HG03457 (cell line): Measurements from ENCODE around the gene EXOSC9.

Experiments used
- ATAC-seq: cut with Tn5 transposase; IDR thresholded peaks from one replicate; pipeline ENCODE4 v1.9.1; 2021; ENCODE audit warnings: moderate number of reproducible peaks; ENCODE audit not compliant: unreplicated experiment

EXOSC9 gene

DNA sequence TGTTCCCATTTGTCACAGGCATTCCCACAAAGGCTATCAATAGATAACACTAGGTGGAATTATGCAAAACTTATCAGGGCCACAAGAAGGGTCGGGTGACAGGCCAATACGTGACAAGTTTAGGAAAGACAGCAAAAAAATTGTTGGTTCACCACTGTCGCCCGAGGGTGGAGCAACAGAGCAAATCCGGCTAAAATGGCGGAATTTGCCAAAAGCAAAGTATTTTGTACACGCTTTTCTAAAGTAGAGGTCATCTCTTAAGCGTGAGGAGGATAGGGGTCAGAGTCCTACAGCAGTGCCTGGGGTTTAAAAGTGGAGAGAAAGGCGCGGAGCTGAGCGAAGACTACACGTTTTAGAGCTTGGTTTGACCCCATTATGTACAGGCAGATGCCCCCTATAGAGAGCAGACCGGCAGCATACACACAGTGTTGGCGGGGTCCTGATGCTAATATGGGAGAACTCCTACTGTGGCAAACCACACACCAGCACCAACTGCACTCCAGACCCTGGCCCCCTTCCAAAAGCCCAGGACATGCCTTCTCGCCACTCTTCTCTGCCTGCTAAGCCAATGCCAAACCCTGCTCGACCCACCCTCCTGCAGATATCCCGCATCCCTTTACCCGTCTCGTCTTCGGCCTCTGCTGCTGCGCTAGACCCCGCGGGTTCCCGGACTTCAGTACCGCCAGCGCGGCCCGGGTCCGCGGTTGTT is 21.8 kb downstream of the EXOSC9 start:
- peak; percentile 27 for ATAC-seq

DNA sequence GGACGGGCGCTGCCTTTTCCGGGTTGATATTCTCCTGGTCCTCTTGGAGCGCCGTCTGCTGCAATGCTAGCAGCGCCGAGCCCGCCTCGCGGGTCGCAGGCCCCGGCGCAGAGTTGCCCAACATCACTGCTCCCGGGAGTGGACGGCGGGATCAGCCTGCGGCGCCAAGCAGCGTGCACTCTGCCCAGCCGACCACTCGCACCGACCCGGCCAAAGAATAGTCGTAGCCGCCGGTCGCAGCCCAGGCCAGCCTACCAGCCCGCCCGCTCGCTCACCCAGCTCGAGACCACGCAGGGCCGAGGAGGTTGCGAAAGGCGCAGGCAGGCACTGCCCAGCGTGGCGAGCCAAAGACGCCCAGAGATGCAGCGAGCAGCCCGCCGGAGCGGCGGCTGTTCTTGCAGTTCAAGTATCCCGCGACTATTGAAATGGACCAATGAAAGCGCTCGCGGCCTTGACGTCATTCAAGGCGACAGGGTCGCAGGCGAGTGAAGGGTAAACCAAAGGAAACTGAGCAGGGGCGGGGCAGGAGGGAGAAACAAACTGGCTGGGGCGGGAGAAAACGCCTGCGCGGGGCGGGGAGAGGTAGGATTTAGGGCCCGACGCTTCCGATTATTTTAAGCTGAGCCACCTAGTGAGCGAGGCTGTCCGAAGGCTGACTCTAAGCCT is 22.5 kb downstream of the EXOSC9 start, which contains the start of gene CCNA2:
Gene CCNA2, minus strand, starts transcription at position 379 of the 666 bp plus-strand sequence. Its CDS starts 255 bp downstream, at position 124.
- peak; percentile 89 for ATAC-seq

DNA sequence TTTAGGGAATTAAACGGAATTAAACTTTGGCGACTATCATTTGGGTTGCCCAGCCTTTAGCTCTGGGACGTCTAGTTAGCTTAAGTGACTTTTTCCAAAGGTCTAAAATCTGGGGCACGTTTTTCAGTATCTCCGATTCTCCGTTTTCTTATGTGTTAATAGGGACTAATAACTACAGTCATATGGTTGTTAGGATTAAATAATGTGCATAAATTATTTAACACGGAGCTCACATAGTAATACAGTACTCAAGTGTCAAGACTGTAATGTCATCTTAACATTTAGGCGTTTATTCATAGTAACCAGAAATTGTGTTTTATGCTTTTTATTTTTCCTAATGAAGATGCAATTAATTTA is 23.0 kb downstream of the EXOSC9 start:
- no peak for ATAC-seq

DNA sequence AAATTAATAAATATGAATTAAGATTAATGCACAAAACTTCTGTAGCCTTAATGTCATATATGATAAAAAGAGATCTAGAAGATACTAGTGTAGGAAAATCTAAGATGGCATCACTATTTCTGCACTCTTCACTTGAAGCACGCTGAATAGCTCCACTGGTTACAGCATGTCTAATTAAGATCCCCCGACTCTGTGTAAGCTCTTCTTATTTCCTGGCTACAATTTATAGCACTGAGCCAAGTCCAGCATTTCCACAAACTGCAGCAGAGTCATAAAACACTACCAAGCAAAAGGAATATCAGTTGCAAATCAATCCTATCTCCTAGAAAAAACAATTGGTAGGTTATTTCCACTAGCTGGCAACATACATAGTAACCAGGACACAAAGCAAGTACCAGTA is 23.8 kb downstream of the EXOSC9 start:
- ATAC-seq = no peak

DNA sequence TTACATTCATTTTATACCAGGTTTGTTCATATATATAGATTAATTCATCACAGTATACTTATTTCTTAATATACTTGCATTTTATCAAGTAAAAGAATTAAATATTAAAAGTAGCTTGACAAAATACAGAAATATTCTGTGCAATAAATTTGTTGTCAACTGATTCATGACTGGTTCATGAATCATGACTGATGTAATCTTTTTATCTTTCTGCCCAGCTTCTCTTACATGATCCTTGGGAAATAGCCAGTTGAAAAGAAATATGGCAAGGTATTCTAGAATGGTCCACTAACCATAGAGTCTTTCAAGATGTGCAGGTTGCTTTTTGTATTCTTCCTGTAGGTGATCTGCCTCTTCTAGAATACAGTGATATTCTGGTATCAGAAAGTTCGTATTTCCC is 26.7 kb downstream of the EXOSC9 start:
- no peak for ATAC-seq

DNA sequence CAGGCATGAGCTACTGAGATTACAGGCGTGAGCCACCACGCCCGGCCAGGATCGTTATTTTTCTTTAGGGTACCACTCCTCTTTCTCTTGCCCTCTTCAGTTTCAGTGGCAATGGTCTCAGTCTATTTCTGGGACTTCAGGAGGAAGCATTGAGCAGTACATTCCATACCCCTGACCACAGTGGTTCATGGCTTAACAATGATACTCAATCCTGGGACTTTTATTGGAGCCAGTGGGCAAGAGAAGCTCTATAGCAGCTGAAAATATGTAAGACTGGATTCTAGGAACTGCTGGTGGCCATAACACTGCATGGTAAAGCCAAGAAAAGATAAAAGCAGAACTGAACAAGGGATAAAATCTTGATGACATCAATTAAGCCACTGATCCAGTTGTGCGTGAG is 28.4 kb downstream of the EXOSC9 start:
- no peak for ATAC-seq

DNA sequence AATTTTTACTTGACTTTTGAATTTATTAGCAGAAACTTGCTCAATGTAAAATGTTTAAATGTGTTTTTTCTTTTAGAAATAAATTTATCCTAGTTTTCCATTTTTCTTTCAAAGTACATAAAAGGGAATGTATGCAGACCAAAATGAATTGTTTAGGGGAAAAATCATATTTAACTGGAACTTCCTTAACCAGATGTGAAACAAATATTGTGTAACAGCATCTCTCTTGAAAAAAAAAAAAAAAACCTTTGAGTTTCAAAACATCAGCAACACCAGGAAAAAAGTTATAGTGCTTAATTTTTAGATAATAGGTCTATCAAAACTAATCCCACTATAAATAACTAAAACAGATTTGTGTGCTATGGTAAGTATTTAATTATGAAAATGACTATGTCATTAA is 37.0 kb downstream of the EXOSC9 start:
- ATAC-seq = no peak

DNA sequence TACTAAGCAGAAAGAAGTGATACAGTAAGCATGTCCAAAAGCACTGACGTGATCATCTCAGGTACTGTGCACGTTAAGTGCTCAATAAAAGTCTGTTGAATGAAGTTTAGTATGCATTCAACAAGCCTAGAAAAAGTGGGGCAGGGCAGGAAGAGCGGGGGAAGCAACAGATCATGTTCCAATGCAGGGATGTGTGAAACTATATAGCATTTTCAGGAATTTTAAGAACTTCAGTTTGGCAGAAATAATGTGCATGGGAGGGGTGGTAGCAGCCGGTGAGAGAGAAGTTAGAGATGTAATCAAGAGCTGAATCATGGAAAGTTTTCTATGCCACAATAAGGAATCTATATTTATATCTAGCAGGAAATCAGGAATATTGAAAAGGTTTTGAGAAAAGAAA is 41.7 kb downstream of the EXOSC9 start:
- no peak for ATAC-seq

DNA sequence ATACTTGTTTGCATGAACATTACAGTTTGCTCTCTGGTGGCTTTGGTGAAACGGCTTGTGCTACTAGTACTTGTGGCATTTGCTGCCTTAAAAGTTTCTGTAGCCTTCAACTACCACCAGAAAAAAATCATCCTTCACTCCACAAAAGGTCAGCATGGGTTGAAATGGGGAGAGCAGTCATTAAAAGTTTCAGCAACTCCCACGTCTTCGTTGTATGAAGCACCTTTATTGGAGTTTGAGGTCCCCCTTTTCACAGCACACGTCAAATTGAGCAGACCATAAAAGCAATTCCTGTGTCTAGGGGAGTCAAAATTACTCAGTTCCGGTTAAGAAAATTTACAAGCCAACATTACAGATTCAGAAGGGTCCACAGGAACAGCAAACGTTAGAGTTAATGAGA is 45.5 kb downstream of the EXOSC9 start:
- ATAC-seq = no peak

DNA sequence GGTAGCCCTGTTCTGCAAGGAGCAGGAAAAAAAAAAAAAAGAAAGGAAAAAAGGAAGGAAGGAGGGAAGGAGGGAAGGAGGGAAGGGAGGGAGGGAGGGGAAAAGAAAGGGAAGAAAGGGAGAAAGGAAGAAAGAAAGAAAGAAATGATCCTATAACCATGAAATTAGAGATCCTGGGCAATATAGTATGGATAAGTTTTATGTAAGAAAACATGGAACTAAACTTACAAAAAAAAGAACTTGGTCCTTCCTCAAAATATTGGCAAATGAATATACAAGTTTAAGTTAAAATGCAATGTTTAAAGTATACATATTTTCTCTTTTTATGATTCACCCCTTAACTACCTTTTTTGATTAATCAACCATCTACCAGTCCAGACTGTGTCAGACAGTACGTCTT is 50.2 kb downstream of the EXOSC9 start:
- ATAC-seq = no peak

DNA sequence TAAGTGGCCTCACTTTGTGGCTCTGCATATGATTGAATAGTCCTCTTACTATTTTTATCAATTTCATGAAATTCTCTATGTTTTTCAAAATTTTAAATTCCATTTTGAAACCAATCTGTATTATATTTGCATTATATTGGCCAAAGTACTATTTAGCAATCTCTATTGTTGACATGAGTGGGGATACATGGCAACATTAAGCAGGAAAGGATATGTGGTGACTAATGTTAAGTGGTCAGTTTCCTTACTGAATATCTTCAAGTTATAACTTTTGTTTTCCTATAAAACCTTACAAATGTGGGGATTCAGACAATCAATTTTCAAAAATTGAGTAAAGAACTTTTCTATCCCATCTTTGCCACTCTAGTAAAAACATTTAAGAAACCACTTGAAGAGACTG is 59.0 kb downstream of the EXOSC9 start:
- ATAC-seq = no peak

DNA sequence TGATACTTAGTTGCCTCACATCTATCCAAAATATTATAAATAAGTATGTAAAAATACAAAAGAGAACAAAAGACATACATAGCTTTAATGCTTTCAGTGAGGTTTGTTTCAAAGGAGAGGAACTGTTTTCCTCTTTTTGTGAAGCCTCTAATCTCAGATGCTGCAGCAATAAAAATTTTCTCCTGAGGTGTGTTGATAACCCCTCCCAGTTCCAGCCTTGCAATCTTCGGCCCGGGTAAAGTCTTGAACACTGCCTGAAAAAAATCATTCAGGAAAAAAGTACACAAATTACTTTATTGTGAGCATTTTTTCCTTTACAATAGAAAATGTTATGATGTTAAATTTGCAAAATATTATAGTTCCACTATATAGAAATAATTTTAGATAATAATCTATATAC is 60.3 kb downstream of the EXOSC9 start:
- ATAC-seq = no peak

DNA sequence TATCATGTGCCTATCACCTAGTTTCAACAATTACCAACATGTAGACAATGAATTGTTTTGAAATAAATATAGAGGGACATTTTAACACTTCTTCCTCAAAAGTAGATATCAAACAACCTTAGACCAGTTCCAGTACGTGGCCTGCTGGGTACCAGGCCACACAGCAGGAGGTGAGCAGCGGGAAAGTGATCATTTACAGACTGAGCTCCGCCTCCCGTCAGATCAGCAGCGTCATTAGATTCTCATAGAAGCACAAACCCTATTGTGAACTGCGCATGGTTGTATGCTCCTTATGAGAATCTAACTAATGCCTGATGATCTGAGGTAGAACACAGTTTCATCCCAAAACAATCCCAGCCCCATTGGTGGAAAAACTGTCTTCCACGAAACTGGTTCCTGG is 62.7 kb downstream of the EXOSC9 start:
- no peak for ATAC-seq
